Effector CD4-positive, alpha-beta T cell (primary cell): ENCODE results near the gene LRRC27.

Source experiments
- DNase-seq: peaks from one replicate; pipeline ENCODE4 v3.0.0-alpha.2; 2020

Gene LRRC27

DNA sequence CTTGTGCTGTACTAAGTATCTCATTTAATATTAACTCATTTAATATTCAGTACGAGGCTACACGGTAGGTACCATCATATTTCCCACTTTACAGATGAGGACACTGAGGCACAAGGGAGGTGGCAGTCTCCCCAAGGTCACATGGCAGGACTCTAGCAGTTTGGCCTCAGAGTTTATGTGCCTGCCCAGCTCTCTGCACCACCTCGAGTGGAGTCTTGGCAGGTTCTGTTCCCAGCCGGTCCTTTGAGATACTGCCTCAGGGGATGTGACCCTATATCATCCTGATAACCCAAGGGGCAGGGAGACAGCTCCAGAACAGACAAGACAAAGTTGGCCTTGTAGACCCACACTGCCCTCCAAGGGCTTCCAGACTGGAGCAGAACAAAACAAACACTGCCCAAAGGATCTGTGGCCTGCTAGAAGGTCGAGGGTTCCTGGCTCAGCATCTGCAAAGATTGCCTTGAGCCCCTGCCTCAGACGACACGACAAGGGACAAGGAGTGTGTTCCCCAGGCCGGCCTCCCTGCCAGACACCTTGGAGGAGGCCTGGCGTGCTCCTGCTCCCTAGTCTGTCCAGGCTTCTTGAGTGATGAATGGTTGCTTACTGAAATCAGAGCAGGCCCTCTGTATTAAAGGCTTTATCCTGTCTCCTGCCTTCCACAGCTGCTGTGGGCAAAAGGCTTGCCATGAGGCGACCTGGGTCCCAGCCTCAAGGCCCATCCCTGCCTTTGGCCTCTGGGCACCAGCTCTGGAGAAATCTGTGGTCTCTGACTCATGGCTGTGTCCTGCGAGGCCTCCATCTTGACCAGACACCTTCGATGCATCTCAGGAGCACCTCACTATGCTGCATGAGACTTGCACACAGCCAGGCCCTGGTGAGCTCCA is 61.1 kb downstream of the LRRC27 start:
- DNase-seq, result no peak

DNA sequence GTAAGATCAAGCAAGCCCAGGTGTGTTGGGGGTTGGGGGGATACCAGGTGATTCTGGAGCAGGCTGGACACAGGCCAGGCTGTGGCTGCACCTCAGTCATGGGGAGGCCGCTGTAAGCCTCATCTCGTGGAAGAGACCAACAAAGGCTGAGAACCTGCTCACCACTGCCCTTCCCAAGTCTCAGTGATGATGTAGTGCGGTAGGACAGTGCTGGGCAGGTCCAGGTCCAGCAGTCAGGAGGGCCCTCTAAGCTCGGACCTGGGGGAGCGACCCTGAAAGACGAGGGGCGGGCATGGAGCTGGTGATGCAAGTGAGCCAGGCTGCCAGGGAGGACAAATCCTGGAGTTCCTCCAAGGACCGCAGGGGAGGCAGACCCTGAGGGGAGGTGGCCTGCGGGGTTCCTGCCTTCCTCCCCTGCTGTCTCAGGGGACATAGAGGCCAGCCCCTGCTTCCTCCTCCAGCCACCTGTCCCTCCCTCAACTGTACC is 61.7 kb downstream of the LRRC27 start:
- no peak for DNase-seq

DNA sequence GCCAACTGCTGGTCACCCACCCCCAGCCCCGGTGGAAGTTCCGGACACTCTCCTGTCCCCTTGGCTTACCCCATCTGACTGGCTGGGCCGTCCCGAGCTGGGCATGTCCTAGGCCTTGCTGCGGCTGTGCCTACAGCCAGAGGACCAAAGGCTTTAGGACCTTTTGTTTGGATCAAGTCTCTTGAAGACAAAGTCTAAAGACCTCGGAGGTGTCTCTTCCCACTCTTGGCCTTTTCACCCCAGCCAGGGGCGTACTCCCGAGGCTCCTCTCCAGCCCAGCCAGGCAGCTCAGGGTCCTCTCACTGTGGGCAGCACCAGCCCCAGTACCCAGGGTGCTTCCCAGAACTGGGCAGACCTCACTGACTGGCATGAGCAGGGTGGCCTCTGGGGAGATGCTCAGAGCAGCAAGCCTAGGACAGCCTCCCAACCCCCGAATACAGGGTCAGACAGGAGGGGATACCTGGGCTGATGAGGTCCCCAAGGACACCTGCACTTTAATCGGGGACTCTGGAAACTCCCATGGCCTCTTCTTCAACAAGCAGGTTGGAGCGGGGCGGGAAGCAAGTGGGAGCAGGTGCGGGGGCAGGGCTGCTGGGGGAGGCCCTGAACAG is 62.3 kb downstream of the LRRC27 start:
- no peak for DNase-seq

DNA sequence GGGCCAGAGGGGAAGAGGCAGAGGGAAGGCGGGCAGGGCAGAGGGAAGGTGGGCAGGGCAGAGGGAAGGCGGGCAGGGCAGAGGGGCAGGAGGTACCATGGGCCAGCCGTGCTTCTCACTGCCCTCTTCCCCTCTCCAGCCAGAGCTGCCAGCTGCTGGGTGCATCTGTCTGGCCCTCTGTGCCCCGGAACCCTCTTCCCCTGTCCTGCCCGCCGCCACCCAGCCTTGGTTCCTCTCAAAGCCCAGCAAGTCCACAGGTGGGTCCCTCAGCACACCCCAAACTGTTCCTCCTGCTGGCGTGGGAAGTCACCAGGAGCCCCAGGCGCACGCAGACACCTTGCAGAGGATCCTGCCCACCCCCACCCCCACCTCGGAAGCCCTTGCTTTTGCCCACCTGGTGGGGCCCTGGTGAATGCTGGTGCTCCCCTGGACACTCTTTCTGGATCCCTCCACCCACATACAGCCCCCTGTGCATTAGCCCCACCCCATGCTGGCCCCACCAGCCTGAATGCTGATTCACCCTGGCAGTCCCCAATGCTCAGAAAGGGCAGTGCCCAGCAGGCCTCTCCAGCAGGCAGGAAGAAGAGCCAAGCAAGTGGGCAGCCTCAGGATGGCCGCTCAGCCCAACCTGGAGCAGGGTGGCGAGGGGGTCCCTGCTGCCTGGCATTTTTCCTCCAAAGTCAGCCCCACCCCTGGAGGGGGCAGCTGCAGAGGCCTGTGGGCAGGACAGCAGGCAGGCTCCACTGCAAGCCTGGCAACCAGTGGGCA is 63.1 kb downstream of the LRRC27 start:
- no peak for DNase-seq

DNA sequence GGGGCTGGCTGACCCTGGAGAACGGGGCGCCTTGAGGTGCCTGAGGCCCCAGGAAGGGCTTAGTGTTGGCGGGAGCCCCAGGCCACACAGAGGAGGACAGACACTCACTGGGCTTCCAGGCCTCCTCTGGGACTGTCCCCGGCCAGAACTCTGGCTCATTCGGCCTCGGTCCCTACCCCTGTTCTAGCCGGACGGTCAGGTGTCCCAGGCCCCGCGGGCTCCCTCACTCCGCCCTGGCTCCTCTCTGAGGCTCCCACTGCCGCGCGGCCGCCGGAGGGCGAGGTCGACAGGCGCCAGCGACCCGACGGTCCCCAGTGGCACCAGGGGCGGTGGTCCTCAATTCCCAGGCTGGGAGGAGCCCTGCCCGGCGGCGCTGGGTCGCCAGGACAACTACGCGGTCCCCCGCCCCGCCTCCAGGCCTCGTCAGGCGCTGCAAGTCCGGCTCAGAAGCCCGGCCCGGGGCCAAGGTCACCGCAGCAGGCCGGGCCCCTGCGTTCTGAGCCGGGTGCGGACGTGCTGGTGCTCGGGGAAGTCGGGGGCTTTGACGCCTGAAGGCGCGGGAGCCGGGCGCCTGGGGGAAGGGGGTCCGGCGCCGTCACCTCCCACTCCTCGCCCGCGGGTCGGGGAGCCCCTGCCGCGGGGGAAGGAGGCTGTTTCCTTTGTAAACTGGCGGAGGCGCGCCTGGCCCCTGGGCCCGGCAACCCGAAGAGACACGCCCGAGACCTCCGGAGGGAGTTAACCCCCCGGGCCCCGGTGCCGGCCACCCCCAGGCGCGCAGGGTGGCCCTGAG is 63.9 kb downstream of the LRRC27 start:
- peak; percentile 20 for DNase-seq

DNA sequence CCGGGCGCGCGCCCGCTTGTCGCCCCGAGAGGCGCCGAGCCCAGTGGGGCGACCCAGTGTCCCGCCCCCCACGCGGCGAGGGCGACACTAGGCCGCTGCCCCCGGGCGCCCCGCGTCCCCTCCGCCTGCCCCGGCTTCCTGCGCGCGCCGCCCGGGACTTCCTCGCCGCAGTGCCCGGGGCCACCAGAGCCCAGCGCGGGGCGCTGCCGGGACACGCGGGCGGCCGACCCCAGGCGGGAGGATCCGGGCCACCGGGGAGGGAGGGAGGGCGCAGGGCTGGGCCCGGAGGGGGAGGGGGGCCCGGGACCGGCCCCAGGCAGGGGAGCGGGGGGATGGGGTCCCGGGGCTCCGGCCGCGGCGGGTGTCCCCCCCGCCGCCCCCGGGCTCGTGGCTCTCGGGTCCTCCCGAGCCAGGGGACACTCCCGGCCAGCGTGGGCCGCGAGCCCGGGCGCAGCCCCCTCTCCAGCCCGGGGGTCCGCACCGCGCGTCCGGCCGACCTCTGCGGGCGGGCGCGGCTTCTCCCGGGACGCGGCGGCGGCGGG is 64.6 kb downstream of the LRRC27 start:
- peak; percentile 53 for DNase-seq

DNA sequence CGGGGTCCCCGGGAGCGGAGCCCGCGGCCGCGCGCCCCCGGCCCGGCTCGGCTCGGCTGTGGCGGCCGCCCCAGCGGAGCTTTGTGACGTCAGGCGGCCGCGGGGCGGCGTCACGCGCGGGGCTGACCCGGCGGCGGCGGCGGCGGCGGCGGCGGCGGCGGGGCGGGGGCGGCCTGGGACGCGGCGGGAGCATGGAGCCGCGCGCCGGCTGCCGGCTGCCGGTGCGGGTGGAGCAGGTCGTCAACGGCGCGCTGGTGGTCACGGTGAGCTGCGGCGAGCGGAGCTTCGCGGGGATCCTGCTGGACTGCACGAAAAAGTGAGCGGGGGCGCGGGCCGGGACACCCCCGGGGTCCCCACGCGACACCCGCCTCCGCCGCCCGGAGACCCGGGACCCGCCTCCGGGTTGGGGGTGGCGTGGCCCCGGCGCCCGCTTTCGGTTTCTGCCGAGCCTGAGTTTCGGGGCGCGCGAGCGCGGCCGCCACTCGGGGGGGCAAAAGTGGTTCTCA is 65.1 kb downstream of the LRRC27 start, which contains the start of gene PWWP2B:
Gene PWWP2B (plus strand): TSS at position 165 of the 506 bp plus-strand sequence. CDS start 27 bp downstream, at position 192.
- DNase-seq, result peak; percentile 52

DNA sequence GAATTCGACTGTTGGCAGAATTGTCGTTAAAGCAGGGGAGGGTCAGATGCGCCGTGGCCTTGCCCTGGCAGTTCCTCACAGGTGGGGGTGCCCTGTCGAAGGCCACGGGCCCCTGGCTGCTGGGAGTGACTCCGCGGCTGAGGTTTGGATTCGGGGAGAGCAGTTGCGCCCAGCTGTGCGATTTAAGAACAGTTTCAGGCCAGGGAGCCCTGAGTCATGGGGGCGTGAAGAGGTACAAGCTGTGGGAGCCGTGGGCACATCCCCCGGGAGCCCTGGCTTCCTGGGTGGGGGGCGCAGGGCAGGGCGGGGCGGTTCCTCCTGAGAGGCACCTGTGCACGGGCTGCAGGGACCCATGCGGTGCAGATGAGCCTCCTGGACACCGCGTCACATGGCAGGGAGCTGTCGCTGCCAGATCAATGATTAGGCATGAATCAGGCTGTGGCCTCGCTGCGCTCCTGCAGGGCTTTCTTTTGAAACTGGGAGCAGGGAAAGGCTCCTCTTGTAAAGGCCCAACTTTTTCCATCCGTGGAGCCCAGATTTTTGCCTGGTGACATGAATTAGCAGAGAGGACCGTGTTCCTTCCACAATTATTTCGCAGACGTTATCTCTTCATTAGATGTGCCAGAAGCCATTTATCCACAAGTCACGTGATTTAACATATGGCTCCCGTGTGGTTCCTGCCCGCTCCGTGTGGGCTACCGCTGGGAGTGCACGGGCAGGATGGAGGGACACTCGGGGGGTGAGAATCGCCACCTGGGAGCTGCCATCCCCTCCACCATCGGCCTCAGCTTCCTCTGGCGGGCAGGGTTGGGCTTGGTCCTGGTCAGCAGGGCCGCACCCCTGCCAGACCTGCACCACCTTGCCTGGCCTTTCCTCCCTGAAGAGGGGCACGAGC is 65.9 kb downstream of the LRRC27 start:
- peak; percentile 23 for DNase-seq

DNA sequence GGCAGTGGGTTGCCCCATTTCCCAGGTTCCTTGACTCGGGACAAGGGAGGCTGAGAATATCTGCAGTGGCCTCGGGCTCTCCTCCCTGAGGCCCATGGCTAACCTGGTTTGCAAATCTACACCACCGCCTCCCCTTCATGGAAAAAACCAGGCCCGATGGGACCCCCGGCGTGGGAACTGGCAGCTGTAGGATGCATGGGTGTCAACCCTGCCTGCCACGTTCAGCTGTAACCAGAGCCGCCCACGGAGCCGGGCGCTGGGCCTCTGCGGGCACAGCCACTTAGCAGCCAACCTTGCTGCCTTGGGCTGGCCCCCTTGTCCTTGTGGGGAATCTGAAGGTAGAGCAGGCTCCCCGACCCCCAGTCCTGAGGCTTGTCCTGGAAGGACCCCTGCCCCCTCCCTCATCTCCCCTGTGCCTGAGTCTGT is 66.6 kb downstream of the LRRC27 start:
- no peak for DNase-seq

DNA sequence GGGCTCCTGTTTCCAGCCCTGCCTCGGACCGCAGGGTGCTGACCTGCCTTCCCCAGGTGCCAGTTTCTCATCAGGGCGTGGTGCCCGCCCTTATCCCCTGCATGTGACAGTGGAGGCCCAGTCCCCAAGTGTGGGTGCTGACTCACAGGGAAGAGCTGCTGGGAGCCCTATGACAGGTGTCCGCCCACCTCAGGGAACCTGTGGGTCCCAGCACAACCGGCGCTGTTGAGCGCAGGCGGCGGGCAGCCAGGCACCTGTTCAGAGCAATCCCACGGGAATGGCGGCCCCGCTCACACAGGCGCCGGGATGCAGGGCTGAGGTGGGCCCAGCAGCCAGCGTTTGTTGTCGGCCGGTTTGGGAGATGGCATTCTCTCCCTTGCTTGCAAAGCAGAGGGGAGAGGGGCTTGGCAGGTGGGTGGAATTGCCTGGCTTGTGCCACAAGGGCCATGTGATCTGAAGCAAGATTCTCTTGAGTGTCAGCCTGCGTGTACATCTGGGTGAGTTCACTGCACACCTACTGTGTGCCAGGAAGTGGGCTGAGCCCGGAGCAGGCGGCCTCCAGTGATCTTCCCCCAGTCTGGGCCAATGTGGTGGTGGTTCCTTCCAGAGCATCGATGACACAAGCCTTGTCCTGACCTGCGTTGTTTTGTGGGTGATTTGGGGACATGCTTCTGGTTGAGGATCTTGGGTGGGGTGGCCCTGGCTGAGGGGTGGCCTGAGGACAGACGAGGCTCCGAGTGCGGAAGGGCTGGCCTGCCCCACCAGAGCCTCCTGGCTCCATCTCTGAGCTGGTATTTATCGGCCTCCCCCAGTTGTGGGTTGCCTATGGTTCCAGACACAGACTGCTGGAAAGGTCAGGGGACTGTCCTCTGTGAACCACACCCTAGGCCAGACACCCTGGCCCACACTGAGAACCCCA is 67.4 kb downstream of the LRRC27 start:
- DNase-seq, result no peak

DNA sequence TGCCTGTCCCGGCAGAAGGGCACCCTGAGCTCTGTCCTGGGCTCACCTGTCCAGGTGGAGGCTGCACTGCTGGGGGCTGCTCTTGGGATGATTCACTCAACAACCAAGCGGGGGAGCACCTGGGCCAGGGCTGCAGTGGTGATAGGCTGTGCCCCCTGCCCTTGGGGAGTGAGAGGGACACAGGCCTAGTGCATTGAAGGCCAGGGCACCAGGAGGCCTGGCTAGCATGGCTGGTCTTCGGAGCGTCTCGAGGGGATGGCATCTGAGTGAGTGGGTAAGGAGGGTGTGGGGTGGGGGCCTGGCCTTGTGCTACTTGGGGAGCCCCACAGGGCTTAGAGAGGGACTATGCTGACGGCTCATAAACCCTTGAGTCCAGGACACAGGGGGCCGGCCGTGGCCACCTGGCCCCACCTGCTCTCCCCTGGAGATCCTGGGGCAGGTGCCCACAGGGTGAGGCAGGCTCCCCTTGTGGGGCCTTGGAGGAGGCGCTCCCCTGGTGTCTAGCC is 68.1 kb downstream of the LRRC27 start:
- no peak for DNase-seq

DNA sequence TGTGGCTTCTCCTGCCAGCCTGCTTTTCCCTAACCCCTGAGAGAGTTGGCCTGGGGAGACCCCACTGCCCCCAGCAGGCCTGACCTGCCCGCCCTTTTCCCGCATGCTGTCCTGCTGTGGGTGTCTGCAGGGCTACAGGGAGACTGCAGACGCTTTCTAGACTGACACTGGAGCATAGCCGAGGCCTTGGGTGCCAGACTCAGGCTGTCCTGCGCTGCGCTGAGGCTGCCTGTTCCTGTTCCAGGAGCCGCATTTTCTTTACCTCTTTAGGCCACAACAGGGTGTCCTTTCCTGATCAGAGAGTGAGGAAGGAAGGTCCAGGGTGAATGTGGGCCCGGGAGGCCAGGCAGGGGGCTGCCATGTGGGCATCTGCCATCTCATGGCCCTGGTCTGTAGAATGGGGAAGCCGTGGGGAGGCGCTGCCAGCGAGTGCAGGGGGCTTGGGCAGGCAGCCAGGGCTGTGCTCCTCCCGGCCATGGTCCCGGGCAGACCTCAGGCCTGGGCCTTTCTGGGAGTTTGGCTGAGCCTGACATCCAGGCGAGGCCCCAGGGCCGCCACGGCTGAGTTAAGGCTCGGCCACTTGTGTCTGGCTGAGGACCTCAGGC is 68.7 kb downstream of the LRRC27 start:
- DNase-seq, result no peak

DNA sequence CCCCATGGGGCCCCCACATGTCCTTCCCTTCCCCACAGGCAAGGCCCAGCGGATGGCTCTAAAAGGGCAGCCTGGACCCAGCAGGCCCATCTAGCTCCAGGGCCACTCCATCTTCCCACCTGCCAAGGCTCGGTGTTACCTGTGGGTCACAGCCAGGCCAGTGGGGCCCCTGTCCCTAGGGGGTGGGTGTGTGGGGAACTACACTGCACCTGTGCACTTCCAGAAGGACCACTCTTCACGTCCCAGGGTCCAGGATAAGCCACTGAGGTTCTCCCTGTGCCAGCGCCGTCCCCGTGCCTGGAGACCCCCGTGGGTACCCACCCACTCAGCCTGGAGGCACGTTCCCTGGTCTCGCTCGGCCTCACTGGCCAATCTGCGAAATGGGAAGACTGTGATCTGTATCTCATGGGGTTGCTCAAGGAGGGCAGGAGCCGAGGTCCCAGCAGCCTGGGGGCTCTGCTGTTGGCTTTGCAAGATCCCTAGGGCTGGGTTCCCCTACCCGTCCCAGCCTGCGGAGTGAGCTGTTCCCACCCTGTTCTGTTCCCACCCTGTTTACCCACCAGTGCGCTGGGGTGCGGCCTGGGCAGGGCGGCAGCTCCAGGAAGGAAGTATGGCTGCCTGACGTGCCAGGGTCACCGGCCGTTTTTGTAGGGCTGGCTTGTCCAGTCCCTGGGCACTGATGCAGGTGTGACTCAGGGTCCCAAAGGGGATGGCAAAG is 69.6 kb downstream of the LRRC27 start:
- DNase-seq, result no peak

DNA sequence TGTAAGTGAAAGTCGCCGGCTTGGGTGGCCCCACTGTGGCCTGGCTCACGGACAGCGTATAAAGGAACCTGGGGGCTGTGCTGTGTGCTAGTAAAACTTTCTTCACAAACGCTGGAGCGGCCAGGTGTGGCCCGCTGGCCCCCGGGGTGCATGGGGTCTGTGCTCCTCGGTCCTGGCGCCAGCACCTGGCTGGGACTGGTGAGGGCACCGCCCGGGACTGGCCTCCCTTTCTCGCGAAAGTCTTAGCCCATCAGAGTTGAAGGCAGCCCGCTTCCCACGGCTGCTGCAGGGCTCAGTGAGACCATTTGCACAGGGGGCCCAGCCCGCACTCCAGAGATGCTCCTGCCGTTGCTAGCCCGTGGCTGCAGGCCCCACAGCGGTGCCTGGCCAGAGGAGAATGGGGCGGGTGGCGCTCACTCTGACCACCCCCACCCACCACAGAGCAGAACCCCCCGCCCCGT is 70.8 kb downstream of the LRRC27 start:
- no peak for DNase-seq

DNA sequence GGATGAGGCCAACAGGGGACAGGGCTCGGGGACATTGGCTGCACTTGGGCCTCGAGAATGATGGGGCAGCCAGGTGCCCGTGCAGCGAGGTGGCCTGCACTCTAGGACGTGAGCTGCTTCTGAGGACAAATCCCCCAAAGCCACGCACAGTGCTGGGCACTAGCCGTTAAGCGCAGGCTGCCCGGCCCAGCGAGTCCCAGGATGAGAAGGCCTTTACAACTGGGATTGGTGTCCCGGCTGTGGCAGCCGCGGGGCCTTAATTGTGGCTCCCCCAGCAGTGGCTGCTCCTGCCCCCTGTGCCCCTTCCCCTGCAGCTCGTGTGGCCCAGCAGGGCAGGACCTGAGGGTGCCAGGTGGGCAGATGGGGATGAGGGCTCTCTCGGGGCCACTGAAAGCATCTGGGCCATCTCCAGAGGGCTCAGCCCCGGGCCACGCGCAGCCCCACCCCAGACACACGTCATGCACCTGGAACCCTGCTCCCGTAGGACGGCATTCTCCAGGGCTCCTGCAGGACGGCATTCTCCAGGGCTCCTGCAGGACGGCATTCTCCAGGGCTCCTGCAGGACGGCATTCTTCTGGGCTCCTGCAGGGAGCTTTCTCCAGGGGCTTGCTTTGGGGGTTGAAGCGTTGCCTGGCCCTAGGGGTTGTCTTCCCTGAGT is 71.6 kb downstream of the LRRC27 start:
- no peak for DNase-seq

DNA sequence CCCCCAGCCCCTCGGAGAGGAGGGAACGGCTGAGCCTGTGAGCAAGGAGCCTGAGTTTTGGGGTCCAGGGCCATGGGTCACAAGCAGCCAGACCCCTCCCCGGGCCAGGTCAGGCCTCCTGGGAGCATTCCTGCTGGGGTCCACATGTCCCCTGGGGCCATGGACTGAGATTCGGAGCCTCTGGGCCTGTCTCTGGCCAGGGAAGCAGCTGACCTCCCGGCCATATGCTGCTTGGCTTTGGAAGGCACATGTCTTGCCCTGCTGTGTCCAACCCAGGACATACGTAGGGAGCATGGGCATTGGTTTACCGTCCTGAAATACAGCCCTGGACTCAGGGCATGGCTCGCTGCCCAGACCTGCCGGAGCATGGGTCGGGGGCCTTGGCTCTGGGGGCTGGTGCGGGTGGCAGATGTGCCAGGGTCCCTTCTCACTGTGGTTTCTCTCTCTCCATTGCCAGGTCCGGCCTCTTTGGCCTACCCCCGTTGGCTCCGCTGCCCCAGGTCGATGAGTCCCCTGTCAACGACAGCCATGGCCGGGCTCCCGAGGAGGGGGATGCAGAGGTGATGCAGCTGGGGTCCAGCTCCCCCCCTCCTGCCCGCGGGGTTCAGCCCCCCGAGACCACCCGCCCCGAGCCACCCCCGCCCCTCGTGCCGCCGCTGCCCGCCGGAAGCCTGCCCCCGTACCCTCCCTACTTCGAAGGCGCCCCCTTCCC is 72.3 kb downstream of the LRRC27 start:
- DNase-seq, result no peak

DNA sequence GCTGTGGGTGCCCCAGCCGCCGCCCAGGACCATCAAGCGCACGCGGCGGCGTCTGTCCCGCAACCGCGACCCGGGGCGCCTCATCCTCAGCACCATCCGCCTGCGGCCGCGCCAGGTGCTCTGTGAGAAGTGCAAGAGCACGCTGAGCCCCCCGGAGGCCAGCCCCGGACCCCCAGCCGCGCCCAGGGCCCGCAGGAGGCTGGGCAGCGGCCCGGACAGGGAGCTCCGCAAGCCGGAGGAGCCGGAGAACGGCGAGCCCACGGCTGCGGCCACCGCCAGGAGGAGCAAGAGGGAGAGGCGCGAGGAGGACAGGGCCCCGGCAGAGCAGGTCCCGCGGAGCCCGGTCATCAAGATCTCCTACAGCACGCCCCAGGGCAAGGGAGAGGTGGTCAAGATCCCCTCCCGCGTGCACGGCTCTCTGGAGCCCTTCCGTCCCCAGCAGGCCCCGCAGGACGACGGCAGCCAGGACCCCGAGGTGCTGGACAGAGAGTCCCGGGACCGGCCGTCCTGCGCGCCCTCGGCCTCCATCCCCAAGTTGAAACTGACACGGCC is 73.0 kb downstream of the LRRC27 start:
- no peak for DNase-seq
